ENCODE results near the gene NLGN1. TPM values are rescaled to one million over a fixed set of nuclear protein-coding genes. Genes with fewer than 3 reads are reported as not detected.

NLGN1 gene
- total RNA-seq, result 0.44 and 6.7 TPM in 2 replicates

DNA sequence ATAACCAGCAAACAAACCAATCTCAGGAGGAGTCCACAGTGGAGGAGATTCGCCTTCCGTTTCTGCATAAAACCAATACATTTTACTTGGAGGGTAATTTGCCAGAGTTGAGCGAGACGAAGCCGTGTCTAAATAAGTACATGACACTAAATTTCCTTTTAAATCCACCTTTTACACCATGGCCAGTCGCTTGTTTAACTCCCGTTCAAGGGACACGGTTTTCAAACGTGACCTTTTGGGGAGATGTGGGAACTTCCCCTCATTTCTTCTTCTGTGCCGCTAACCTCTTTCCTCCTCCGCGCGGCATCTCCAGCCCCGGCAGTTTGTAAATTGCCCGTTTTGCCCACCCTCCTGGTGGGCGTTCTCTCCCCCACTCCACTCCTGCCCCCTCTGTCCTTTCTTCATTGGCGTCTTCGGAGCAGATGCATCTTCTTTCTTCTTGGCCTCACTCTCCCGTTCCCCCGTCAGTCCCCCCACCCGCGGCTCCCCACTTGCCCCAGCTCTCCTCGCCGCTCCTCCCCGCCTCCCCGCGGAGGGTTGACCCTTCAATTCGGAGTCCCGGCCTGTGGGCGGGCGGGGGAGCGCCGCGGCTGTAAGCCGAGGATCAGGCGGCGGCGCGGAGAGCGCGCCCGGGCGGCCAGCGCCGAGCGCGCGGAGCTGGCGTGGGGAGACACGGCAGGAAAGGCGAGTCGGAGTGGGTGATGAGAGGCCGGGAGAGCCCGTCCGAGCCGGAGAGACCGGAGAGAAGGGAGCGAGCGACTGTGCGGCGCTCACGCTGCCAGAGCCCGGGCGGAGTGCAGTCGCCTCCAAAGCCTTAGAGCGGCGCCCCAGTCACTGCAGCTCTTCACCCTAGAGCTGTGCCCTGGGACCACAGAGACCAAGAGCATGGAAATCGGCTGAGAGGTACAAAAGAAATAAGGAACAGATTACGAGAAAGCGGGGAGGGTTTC is at the start of gene NLGN1:
TSS of gene NLGN1 (plus strand) at position 584 of the 950 bp plus-strand sequence.

Small RNA genes within 50 kb of the gene (small RNA-seq; reads per million reads assigned to genes)
- gene RN7SKP234 (ENCODE audit: low replicate concordance), result not detected
